Measurements from ENCODE around the gene PTPRF.

DNA sequence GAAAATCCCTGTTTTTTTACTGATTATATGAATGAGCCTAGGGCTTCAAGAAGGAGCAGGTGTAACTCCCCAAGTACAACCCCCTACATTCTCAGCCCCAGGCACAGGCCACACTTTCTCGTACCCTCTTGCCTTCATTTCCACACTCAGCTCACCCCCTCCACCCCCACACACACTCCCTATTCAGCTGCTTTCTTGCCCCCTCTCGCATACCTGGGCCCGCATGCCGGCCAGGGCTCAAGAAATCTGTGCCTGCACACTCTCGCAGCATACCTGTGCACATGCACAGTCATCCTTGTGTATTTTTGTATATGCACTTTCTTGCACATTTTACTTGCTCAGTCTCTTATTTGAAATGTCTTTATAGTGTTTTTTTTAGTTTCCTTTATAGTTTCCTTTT is 2.0 kb downstream of the PTPRF start:
- no peak for TF ChIP-seq TAF1 (IDR thresholded peaks at IDR 0.05; ENCODE audit: low read depth)
- TF ChIP-seq REST (IDR thresholded peaks at IDR 0.05; ENCODE audit: low read depth) = no peak
- no peak for TF ChIP-seq CREB1 (IDR thresholded peaks at IDR 0.05; ENCODE audit: low read depth)
- no peak for TF ChIP-seq EGR1 (IDR thresholded peaks at IDR 0.05)
- no peak for TF ChIP-seq ZBTB7A (IDR thresholded peaks at IDR 0.05; ENCODE audit: low read depth)
- TF ChIP-seq, protein P1, sequence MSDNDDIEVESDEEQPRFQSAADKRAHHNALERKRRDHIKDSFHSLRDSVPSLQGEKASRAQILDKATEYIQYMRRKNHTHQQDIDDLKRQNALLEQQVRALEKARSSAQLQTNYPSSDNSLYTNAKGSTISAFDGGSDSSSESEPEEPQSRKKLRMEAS (IDR thresholded peaks at IDR 0.05) = no peak
- TF ChIP-seq NFIC (IDR thresholded peaks at IDR 0.05) = no peak
- no peak for TF ChIP-seq EP300 (IDR thresholded peaks at IDR 0.05; ENCODE audit: borderline replicate concordance)
